ENCODE data around the gene CELA3A.
A peak's percentile ranks its signal among the peaks of the same experiment; 100 is the strongest.
"Not testable (repeated sequence)": the region's sequence is repeated elsewhere in the genome, so short reads cannot be mapped to it uniquely, and the experiment has no call there.

The CELA3A gene

GRCh38 chr1:22014575-22015206 is 13.2 kb downstream of the CELA3A start:
- H3K27ac ChIP-seq: not testable (repeated sequence)

- TF ChIP-seq ZFX (IDR thresholded peaks at IDR 0.05; ENCODE audit: borderline replicate concordance) (no peak), CTCF (IDR thresholded peaks at IDR 0.05) (0 out of 2 replicates have a peak, but pooled peaks have one; percentile 6)
- no peak overlapping the region for H3K27ac ChIP-seq
Observed at GRCh38 chr1:22018583-22019559, 17.4 kb downstream of the CELA3A start.

- no peak overlapping the region for H3K27ac ChIP-seq
- TF ChIP-seq CTCF (IDR thresholded peaks at IDR 0.05) (no peak), ZFX (IDR thresholded peaks at IDR 0.05; ENCODE audit: borderline replicate concordance) (no peak)
Observed at GRCh38 chr1:22021061-22021460, 19.6 kb downstream of the CELA3A start.

- H3K27ac ChIP-seq: peak overlapping the region; percentile 87
- no peak for TF ChIP-seq ZFX (IDR thresholded peaks at IDR 0.05; ENCODE audit: borderline replicate concordance)
- TF ChIP-seq CTCF (IDR thresholded peaks at IDR 0.05): peak; percentile 29
Observed at GRCh38 chr1:22024485-22025367, 23.3 kb downstream of the CELA3A start.

GRCh38 chr1:22025368-22026155 is 24.1 kb downstream of the CELA3A start:
- TF ChIP-seq CTCF (IDR thresholded peaks at IDR 0.05): no peak
- no peak for TF ChIP-seq ZFX (IDR thresholded peaks at IDR 0.05; ENCODE audit: borderline replicate concordance)
- H3K27ac ChIP-seq: peak overlapping the region; percentile 87

GRCh38 chr1:22026924-22027289 is 25.4 kb downstream of the CELA3A start:
- no peak for TF ChIP-seq ZFX (IDR thresholded peaks at IDR 0.05; ENCODE audit: borderline replicate concordance)
- no peak for TF ChIP-seq CTCF (IDR thresholded peaks at IDR 0.05)
- H3K27ac ChIP-seq: peak overlapping the region; percentile 87; the same call in 1 of the 2 replicates

- no peak overlapping the region for H3K27ac ChIP-seq
- TF ChIP-seq ZFX (IDR thresholded peaks at IDR 0.05; ENCODE audit: borderline replicate concordance): no peak
- TF ChIP-seq CTCF (IDR thresholded peaks at IDR 0.05): no peak
Observed at GRCh38 chr1:22030057-22030456, 28.6 kb downstream of the CELA3A start.

Measured in 22Rv1 (cell line).